Naive thymus-derived CD4-positive, alpha-beta T cell (primary cell): Measurements from ENCODE around the gene ANKRD50. TPM values are rescaled to one million over a fixed set of nuclear protein-coding genes. Genes with fewer than 3 reads are reported as not detected.
A peak's percentile ranks its signal among the peaks of the same experiment; 100 is the strongest.

Source experiments
- ATAC-seq: fragments of 150-1000 bp; cut with Tn5 transposase; 2 replicates; pipeline ENCODE4 v1.10.0; 2021; ENCODE audit warnings: mild to moderate bottlenecking, moderate library complexity
- CTCF ChIA-PET: fragments of 350-600 bp; sonication (Branson Sonifier 250); formaldehyde crosslinking; loops from one replicate; lab custom pipeline; 2021; ENCODE audit warnings: antibody characterized with exemption; lab: Charles Lee
- POLR2A ChIA-PET: fragments of 350-600 bp; sonication (Branson Sonifier 250); formaldehyde crosslinking; loops from one replicate; lab custom pipeline; 2021; ENCODE audit warnings: antibody characterized with exemption, inconsistent platforms; lab: Charles Lee
- DNase-seq, 9 donors: peaks; one replicate each; pipeline versions ENCODE4 v3.0.0 to v3.0.0-alpha.2; 2020 to 2022; ENCODE audit warnings: mixed read lengths in 1 of 9
- H3K27ac ChIP-seq: one replicate; pipeline ENCODE4 v1.7.0; 2013; ENCODE audit warnings: mild to moderate bottlenecking, low read depth, low read length, moderate library complexity
- H3K27me3 ChIP-seq, 2 donors: one replicate each; pipeline ENCODE4 v1.7.0; 2013; ENCODE audit warnings: low read length in 2 of 2, mild to moderate bottlenecking in 2 of 2, moderate library complexity in 2 of 2; ENCODE audit not compliant: control insufficient read depth in 2 of 2, insufficient read depth in 2 of 2
- H3K36me3 ChIP-seq, 3 experiments: 1 replicate in 2 of 3; 2 replicates in 1 of 3; pipeline ENCODE4 v1.7.0; 2013; ENCODE audit warnings: low read length in 3 of 3, mild to moderate bottlenecking in 3 of 3, moderate library complexity in 1 of 3; ENCODE audit not compliant: insufficient read depth in 3 of 3, control insufficient read depth in 2 of 3
- H3K4me1 ChIP-seq, 2 donors: one replicate each; pipeline ENCODE4 v1.7.0; 2013; ENCODE audit warnings: low read length in 2 of 2, mild to moderate bottlenecking in 2 of 2, moderate library complexity in 1 of 2; ENCODE audit not compliant: control insufficient read depth in 2 of 2, insufficient read depth in 2 of 2
- H3K4me3 ChIP-seq: 2 replicates; pipeline ENCODE4 v1.7.0; 2013; ENCODE audit warnings: mild to moderate bottlenecking, low read length
- H3K9me3 ChIP-seq, 3 experiments: 1 replicate in 2 of 3; 2 replicates in 1 of 3; pipeline ENCODE4 v1.7.0; 2013; ENCODE audit warnings: low read length in 3 of 3; ENCODE audit not compliant: control insufficient read depth in 2 of 3
- H3K27ac Mint-ChIP-seq, 9 donors: one replicate each; pipeline ENCODE4 v1.8.0; 2020 to 2022; ENCODE audit warnings: mixed read lengths in 9 of 9, mild to moderate bottlenecking in 8 of 9, moderate library complexity in 5 of 9, inconsistent platforms in 2 of 9
- H3K27me3 Mint-ChIP-seq, 5 donors: one replicate each; pipeline ENCODE4 v1.8.0; 2021 to 2022; ENCODE audit warnings: mixed read lengths in 5 of 5, mild to moderate bottlenecking in 1 of 5
- H3K36me3 Mint-ChIP-seq, 5 donors: one replicate each; pipeline ENCODE4 v1.8.0; 2020 to 2022; ENCODE audit warnings: mixed read lengths in 5 of 5, mild to moderate bottlenecking in 3 of 5, inconsistent platforms in 1 of 5
- H3K4me1 Mint-ChIP-seq, 7 donors: one replicate each; pipeline ENCODE4 v1.8.0; 2020 to 2022; ENCODE audit warnings: mixed read lengths in 7 of 7, mild to moderate bottlenecking in 3 of 7, inconsistent platforms in 1 of 7
- H3K4me3 Mint-ChIP-seq, 10 donors: one replicate each; pipeline ENCODE4 v1.8.0; 2020 to 2022; ENCODE audit warnings: mild to moderate bottlenecking in 10 of 10, mixed read lengths in 10 of 10, moderate library complexity in 6 of 10, inconsistent platforms in 2 of 10
- H3K9me3 Mint-ChIP-seq, 11 donors: one replicate each; pipeline ENCODE4 v1.8.0; 2020 to 2022; ENCODE audit warnings: mixed read lengths in 11 of 11, mild to moderate bottlenecking in 4 of 11, inconsistent platforms in 1 of 11, moderate library complexity in 1 of 11
- intact Hi-C, 2 donors: fragments of 100-400 bp; cut with micrococcal nuclease; formaldehyde crosslinking; loops; one replicate each; pipeline ENCODE4 v1.15.1; 2023
- polyA plus RNA-seq, 2 donors: library from polyadenylated mRNA; unstranded; fragments of 300-500 nt; fragmentation: Illumina TruSeq; gene quantifications; one replicate each; pipeline ENCODE4 v1.2.3, GENCODE V29; 2021
- total RNA-seq, 6 experiments: library from RNA in 5 of 6; stranded (reverse) in 5 of 6; gene quantifications; 1 replicate in 5 of 6; 2 replicates in 1 of 6; pipeline ENCODE4 v1.2.3 and lab custom pipeline; 2021 to 2026

Gene ANKRD50
- total and polyA plus RNA-seq, 7 experiments from 2014 or later: 0.15 to 3.5 (median 0.65) TPM

GRCh38 chr4:124726269-124726668, 13.7 kb upstream of the ANKRD50 start:
- ChIA-PET POLR2A (no interaction called here), CTCF (interaction anchor here (0.7 kb wide), 1 partner anchor 13 kb away, joined by 3 read pairs; no protein-coding TSS in a partner anchor)
- H3K9me3 Mint-ChIP-seq: peaks cover 0 to 5% (median 0%) of the 10 kb centered on the region in 11 donors
- Histone ChIP-seq H3K4me1 (no peaks in the 10 kb centered on the region), H3K36me3 (no peaks in the 10 kb centered on the region), H3K27ac (no peak overlapping the region), H3K4me3 (no peak overlapping the region), H3K9me3 (no peaks in the 10 kb centered on the region), H3K27me3 (no peaks in the 10 kb centered on the region)
- ATAC-seq (no peak), DNase-seq (no peak)
- H3K4me1 Mint-ChIP-seq: no peaks in the 10 kb centered on the region
- no peak overlapping the region for H3K27ac Mint-ChIP-seq
- intact Hi-C loops: no loop called here
- no peak overlapping the region for H3K4me3 Mint-ChIP-seq
- peaks cover 0 to 5% (median 0%) of the 10 kb centered on the region in 5 donors for H3K27me3 Mint-ChIP-seq
- no peaks in the 10 kb centered on the region for H3K36me3 Mint-ChIP-seq

DNA sequence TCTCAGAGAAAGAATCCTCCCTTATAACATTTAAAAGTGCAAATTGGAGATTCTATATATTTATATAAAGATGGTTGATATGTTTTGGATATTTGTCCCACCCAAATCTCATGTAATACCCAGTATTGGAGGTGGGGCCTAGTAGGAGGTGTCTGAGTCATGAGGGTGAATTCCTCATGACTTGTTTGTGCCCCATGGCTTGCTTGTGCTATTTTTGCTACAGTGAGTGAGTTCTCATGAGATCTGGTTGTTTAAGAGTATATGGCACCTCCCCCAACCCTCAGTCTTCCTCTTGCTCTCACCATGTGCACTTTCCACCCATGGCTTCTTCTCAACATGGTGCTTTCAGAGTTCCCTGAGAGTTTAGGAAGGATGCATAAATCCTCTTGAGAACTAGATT, 9.5 kb upstream of the ANKRD50 start:
- Histone ChIP-seq H3K9me3 (no peaks in the 10 kb centered on the region), H3K4me3 (no peak overlapping the region), H3K27ac (no peak overlapping the region), H3K36me3 (no peaks in the 10 kb centered on the region), H3K27me3 (no peaks in the 10 kb centered on the region), H3K4me1 (no peaks in the 10 kb centered on the region)
- ChIA-PET POLR2A (interaction anchor here (1.0 kb wide), 1 partner anchor 13 kb away, joined by 4 read pairs; no protein-coding TSS in a partner anchor), CTCF (no interaction called here)
- ATAC-seq (no peak), DNase-seq (no peak)
- no peak overlapping the region for H3K27ac Mint-ChIP-seq
- H3K4me1 Mint-ChIP-seq: no peaks in the 10 kb centered on the region
- no peaks in the 10 kb centered on the region for H3K36me3 Mint-ChIP-seq
- intact Hi-C loops: no loop called here
- no peak overlapping the region for H3K4me3 Mint-ChIP-seq
- peaks cover 0 to 6% (median 0%) of the 10 kb centered on the region in 11 donors for H3K9me3 Mint-ChIP-seq
- H3K27me3 Mint-ChIP-seq: no peaks in the 10 kb centered on the region

- H3K9me3 ChIP-seq: no peaks in the 10 kb centered on the region
- H3K27ac ChIP-seq: no peak overlapping the region
- no peak overlapping the region for H3K27ac Mint-ChIP-seq
- H3K27me3 ChIP-seq: no peaks in the 10 kb centered on the region
- peaks cover 0 to 19% (median 4%) of the 10 kb centered on the region in 5 donors for H3K27me3 Mint-ChIP-seq
- DNase-seq: no peak
- no peaks in the 10 kb centered on the region for H3K4me1 ChIP-seq
- no peaks in the 10 kb centered on the region for H3K36me3 ChIP-seq
- H3K36me3 Mint-ChIP-seq: no peaks in the 10 kb centered on the region
- ChIA-PET POLR2A (no interaction called here), CTCF (no interaction called here)
- H3K4me3 Mint-ChIP-seq: no peak overlapping the region
- peaks cover 0 to 3% (median 0%) of the 10 kb centered on the region in 11 donors for H3K9me3 Mint-ChIP-seq
- peaks cover 0 to 9% (median 6%) of the 10 kb centered on the region in 7 donors for H3K4me1 Mint-ChIP-seq
- ATAC-seq: no peak
- intact Hi-C loops: no loop called here
- H3K4me3 ChIP-seq: no peak overlapping the region
Observed at GRCh38 chr4:124717101-124717500, 4.6 kb upstream of the ANKRD50 start.

DNA sequence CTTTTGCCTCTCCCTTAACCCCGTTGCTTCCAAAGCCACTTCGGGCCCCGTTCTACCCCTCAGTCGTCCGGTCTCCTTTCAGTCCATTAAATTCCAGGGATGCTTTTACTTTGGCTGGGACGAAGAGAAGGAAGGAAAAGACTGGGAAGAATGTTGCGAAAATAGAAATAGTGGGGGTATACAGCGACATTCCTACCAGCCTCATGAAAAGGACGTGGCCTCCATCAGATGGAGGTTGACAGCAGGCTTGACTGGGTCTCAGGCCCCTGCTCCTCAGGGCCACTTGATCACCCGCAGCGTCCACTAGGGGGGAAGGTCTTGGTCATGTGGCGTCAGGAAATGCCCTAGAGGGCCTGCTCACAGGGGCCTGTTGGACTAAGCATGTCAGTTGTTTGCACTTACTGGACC, 657 bp upstream of the ANKRD50 start:
- Mint-ChIP-seq H3K9me3 (peaks cover 0 to 1% (median 0%) of the 10 kb centered on the region in 11 donors), H3K27me3 (peaks cover 0 to 22% (median 4%) of the 10 kb centered on the region in 5 donors), H3K4me1 (peaks cover 4 to 9% (median 6%) of the 10 kb centered on the region in 7 donors), H3K4me3 (peak overlapping the region in 7 of 10 donors; percentile 77 to 91 (median 88)), H3K27ac (peak overlapping the region in 8 of 9 donors; percentile 44 to 89 (median 76)), H3K36me3 (no peaks in the 10 kb centered on the region)
- peak overlapping the region; percentile 57 for H3K4me3 ChIP-seq
- ATAC-seq (peak; percentile 41), DNase-seq (peak in 4 of 9 donors; percentile 3 to 17 (median 9))
- intact Hi-C loops: loop anchor here in 1 of 2 donors (2.0 to 5.0 kb wide), 3 partner anchors 1316 to 1980 kb away; partner anchors contain the start of genes BBS12, NUDT6 and SPRY1
- CTCF ChIA-PET: no interaction called here
- peak overlapping the region; percentile 56 for H3K27ac ChIP-seq
- peaks cover 4 to 7% of the 10 kb centered on the region in 2 donors for H3K4me1 ChIP-seq
- H3K27me3 ChIP-seq: no peaks in the 10 kb centered on the region
- H3K9me3 ChIP-seq: no peaks in the 10 kb centered on the region
- POLR2A ChIA-PET: no interaction called here
- H3K36me3 ChIP-seq: no peaks in the 10 kb centered on the region

DNA sequence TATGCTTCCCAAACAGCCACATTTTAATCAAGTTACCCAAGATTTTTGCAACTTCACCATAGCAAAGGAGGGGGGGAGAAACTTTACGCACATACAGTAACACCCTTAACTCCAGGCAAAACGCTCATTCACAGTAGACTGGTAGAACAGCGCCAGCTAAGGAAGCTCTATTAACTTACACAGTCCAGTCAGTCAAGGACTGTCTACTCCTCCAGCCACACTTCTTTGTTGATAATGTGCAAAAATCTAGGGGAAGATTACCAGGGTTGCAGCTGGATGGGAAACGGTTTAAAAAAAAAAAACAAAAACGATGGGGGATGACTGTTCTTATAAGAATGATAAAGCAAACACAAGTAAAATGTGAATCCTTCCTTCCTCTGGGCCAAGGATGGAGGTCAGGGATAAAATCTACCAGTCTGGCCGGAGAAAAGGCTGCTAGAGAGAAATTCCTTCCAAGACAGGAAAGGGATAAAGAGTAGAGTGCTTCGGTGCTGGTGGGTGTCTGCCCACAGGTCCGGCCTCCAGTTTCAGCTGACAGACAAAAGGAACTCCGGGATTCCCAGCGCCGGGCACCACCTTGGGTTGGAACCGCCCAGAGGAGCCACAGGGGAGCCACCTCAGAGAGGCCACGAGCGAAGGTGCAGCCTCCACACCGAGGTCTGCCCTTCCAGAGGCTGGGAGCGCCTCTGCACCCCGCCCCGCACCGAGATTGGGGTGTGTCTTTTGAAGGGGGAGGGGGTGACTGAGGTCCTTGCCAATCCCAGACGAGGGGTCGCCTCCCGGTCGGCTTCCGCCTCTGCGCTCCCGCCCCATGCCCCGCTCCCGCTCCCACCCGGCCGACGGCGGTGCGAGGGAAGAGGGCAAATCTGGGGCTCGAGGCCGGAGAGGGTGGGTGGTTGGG, 811 bp downstream of the ANKRD50 start:
- peaks cover 4 to 9% (median 6%) of the 10 kb centered on the region in 7 donors for H3K4me1 Mint-ChIP-seq
- no peak overlapping the region for H3K4me3 Mint-ChIP-seq
- CTCF ChIA-PET: no interaction called here
- Histone ChIP-seq H3K36me3 (no peaks in the 10 kb centered on the region), H3K27me3 (no peaks in the 10 kb centered on the region), H3K4me3 (peak overlapping the region; percentile 50), H3K27ac (peak overlapping the region; percentile 38), H3K9me3 (no peaks in the 10 kb centered on the region), H3K4me1 (peaks cover 4 to 7% of the 10 kb centered on the region in 2 donors)
- H3K36me3 Mint-ChIP-seq: no peaks in the 10 kb centered on the region
- no peaks in the 10 kb centered on the region for H3K9me3 Mint-ChIP-seq
- ATAC-seq (peak; percentile 47), DNase-seq (peak in 7 of 9 donors; percentile 5 to 25 (median 11))
- peak overlapping the region in 1 of 9 donors; percentile 38 for H3K27ac Mint-ChIP-seq
- POLR2A ChIA-PET: no interaction called here
- intact Hi-C loops: loop anchor here in 1 of 2 donors (2.0 to 5.0 kb wide), 3 partner anchors 1314 to 1979 kb away; partner anchors contain the start of genes BBS12, NUDT6 and SPRY1
- peaks cover 0 to 22% (median 4%) of the 10 kb centered on the region in 5 donors for H3K27me3 Mint-ChIP-seq

DNA sequence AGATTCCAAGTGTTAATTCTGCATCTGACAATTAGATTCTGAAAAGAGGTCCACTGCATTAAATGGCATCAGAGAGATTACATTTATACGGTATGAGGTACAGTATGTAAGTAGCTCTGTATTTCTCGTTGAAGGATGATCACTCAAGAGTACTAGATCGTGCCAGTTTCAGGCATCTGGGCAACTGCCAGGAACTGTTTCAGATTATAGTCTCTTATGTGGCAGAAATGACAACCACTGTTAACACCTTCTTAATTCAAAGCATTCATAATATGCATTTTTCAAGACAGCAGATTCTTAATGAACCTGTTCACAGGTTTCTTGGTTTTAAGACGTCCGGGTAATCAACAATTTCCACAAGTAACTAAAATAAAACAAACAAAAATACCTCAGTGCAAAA, 1.6 kb downstream of the ANKRD50 start:
- no peaks in the 10 kb centered on the region for H3K9me3 ChIP-seq
- no peak overlapping the region for H3K27ac ChIP-seq
- H3K9me3 Mint-ChIP-seq: no peaks in the 10 kb centered on the region
- H3K27ac Mint-ChIP-seq: no peak overlapping the region
- no peaks in the 10 kb centered on the region for H3K36me3 ChIP-seq
- ChIA-PET POLR2A (no interaction called here), CTCF (no interaction called here)
- H3K27me3 ChIP-seq: no peaks in the 10 kb centered on the region
- H3K27me3 Mint-ChIP-seq: peaks cover 0 to 22% (median 4%) of the 10 kb centered on the region in 5 donors
- peaks cover 4 to 7% of the 10 kb centered on the region in 2 donors for H3K4me1 ChIP-seq
- DNase-seq: peak in 1 of 9 donors; percentile 4
- intact Hi-C loops: loop anchor here in 1 of 2 donors (5.0 kb wide), 2 partner anchors 1314 to 1789 kb away; partner anchors contain the start of genes NUDT6 and SPRY1
- no peak overlapping the region for H3K4me3 ChIP-seq
- peaks cover 4 to 9% (median 6%) of the 10 kb centered on the region in 7 donors for H3K4me1 Mint-ChIP-seq
- no peak overlapping the region for H3K4me3 Mint-ChIP-seq
- ATAC-seq: no peak
- H3K36me3 Mint-ChIP-seq: no peaks in the 10 kb centered on the region
